ENCODE data around the gene CHTF18.
"Not testable (repeated sequence)": the region's sequence is repeated elsewhere in the genome, so short reads cannot be mapped to it uniquely, and the experiment has no call there.

The CHTF18 gene

GRCh38 chr16:832652-833336 is 44.4 kb downstream of the CHTF18 start:
- DNase-seq: no peak

- DNase-seq: no peak
Observed at GRCh38 chr16:833411-833810, 45.0 kb downstream of the CHTF18 start.

GRCh38 chr16:835373-835772 is 47.0 kb downstream of the CHTF18 start:
- no peak for DNase-seq

GRCh38 chr16:836221-836620 is 47.8 kb downstream of the CHTF18 start:
- no peak for DNase-seq

GRCh38 chr16:836822-837221 is 48.4 kb downstream of the CHTF18 start:
- DNase-seq: not testable (repeated sequence)

GRCh38 chr16:838741-839140 is 50.3 kb downstream of the CHTF18 start:
- DNase-seq: no peak

GRCh38 chr16:839643-840408 is 51.4 kb downstream of the CHTF18 start:
- no peak for DNase-seq

GRCh38 chr16:840561-841454 is 52.4 kb downstream of the CHTF18 start:
- DNase-seq: no peak

- DNase-seq: no peak
Observed at GRCh38 chr16:841455-842060, 53.1 kb downstream of the CHTF18 start.

GRCh38 chr16:842061-842476 is 53.6 kb downstream of the CHTF18 start:
- DNase-seq: no peak

GRCh38 chr16:842711-843560 is 54.5 kb downstream of the CHTF18 start:
- no peak for DNase-seq

GRCh38 chr16:843771-844170 is 55.4 kb downstream of the CHTF18 start:
- DNase-seq: no peak

GRCh38 chr16:844638-845350 is 56.4 kb downstream of the CHTF18 start:
- DNase-seq: no peak

GRCh38 chr16:845351-845745 is 56.9 kb downstream of the CHTF18 start:
- no peak for DNase-seq

- DNase-seq: no peak
Observed at GRCh38 chr16:847151-847550, 58.7 kb downstream of the CHTF18 start.

Measured in activated naive CD4-positive, alpha-beta T cell treated with Interleukin-2 at 50 U/mL for 16 hours (primary cell).